Measurements from ENCODE around the gene ZNF644.

ZNF644 gene

GRCh38 chr1:91036894-91037829 lies 15.3 kb upstream of the ZNF644 start:
- Mint-ChIP-seq H3K9me3 (peaks cover 5% of the 10 kb centered on the region), H3K4me1 (no peaks in the 10 kb centered on the region), H3K27me3 (peaks cover 6% of the 10 kb centered on the region), H3K36me3 (peaks cover 1% of the 10 kb centered on the region), H3K4me3 (no peak overlapping the region), H3K27ac (no peak overlapping the region)

GRCh38 chr1:91032349-91032748 lies 10.5 kb upstream of the ZNF644 start:
- Mint-ChIP-seq H3K36me3 (no peaks in the 10 kb centered on the region), H3K9me3 (no peaks in the 10 kb centered on the region), H3K27me3 (peaks cover 6% of the 10 kb centered on the region), H3K27ac (no peak overlapping the region), H3K4me1 (no peaks in the 10 kb centered on the region), H3K4me3 (no peak overlapping the region)

- no peaks in the 10 kb centered on the region for H3K4me1 Mint-ChIP-seq
- H3K27ac Mint-ChIP-seq = no peak overlapping the region
- no peaks in the 10 kb centered on the region for H3K9me3 Mint-ChIP-seq
- peaks cover 6% of the 10 kb centered on the region for H3K27me3 Mint-ChIP-seq
- H3K36me3 Mint-ChIP-seq = no peaks in the 10 kb centered on the region
- H3K4me3 Mint-ChIP-seq = no peak overlapping the region
Measured at GRCh38 chr1:91031081-91031480, 9.2 kb upstream of the ZNF644 start.

GRCh38 chr1:91026777-91027176 lies 4.9 kb upstream of the ZNF644 start:
- Mint-ChIP-seq H3K27me3 (peaks cover 3% of the 10 kb centered on the region), H3K4me1 (peaks cover 28% of the 10 kb centered on the region), H3K9me3 (no peaks in the 10 kb centered on the region), H3K4me3 (no peak overlapping the region), H3K27ac (no peak overlapping the region), H3K36me3 (no peaks in the 10 kb centered on the region)

- Mint-ChIP-seq H3K27me3 (peaks cover under 1% of the 10 kb centered on the region), H3K27ac (no peak overlapping the region), H3K4me3 (no peak overlapping the region), H3K36me3 (no peaks in the 10 kb centered on the region), H3K9me3 (no peaks in the 10 kb centered on the region), H3K4me1 (peaks cover 28% of the 10 kb centered on the region)
Measured at GRCh38 chr1:91026320-91026719, 4.5 kb upstream of the ZNF644 start.

GRCh38 chr1:91024481-91025119 lies 2.8 kb upstream of the ZNF644 start:
- Mint-ChIP-seq H3K4me3 (no peak overlapping the region), H3K27me3 (no peaks in the 10 kb centered on the region), H3K36me3 (no peaks in the 10 kb centered on the region), H3K9me3 (no peaks in the 10 kb centered on the region), H3K27ac (no peak overlapping the region), H3K4me1 (peaks cover 38% of the 10 kb centered on the region)

GRCh38 chr1:91022518-91022929 lies 689 bp upstream of the ZNF644 start:
- no peaks in the 10 kb centered on the region for H3K9me3 Mint-ChIP-seq
- H3K4me1 Mint-ChIP-seq = peaks cover 59% of the 10 kb centered on the region
- H3K4me3 Mint-ChIP-seq = peak overlapping the region; percentile 96
- H3K27ac Mint-ChIP-seq = peak overlapping the region; percentile 100
- no peaks in the 10 kb centered on the region for H3K27me3 Mint-ChIP-seq
- H3K36me3 Mint-ChIP-seq = peaks cover 4% of the 10 kb centered on the region

GRCh38 chr1:91020967-91021685 lies 709 bp downstream of the ZNF644 start:
- Mint-ChIP-seq H3K4me1 (peaks cover 69% of the 10 kb centered on the region), H3K27ac (peak overlapping the region; percentile 91), H3K9me3 (no peaks in the 10 kb centered on the region), H3K4me3 (peak overlapping the region; percentile 96), H3K36me3 (peaks cover 4% of the 10 kb centered on the region), H3K27me3 (no peaks in the 10 kb centered on the region)

- Mint-ChIP-seq H3K4me1 (peaks cover 75% of the 10 kb centered on the region), H3K27me3 (no peaks in the 10 kb centered on the region), H3K4me3 (peak overlapping the region; percentile 96), H3K9me3 (no peaks in the 10 kb centered on the region), H3K27ac (peak overlapping the region; percentile 92), H3K36me3 (peaks cover 4% of the 10 kb centered on the region)
Measured at GRCh38 chr1:91020486-91020885, 1.3 kb downstream of the ZNF644 start.

GRCh38 chr1:91018006-91018405 lies 3.8 kb downstream of the ZNF644 start:
- Mint-ChIP-seq H3K27me3 (no peaks in the 10 kb centered on the region), H3K4me1 (peaks cover 76% of the 10 kb centered on the region), H3K27ac (peak overlapping the region; percentile 31), H3K4me3 (peak overlapping the region; percentile 78), H3K9me3 (no peaks in the 10 kb centered on the region), H3K36me3 (peaks cover 4% of the 10 kb centered on the region)

- peaks cover 87% of the 10 kb centered on the region for H3K4me1 Mint-ChIP-seq
- no peaks in the 10 kb centered on the region for H3K9me3 Mint-ChIP-seq
- H3K27ac Mint-ChIP-seq = peak overlapping the region; percentile 56
- peak overlapping the region; percentile 27 for H3K4me3 Mint-ChIP-seq
- H3K27me3 Mint-ChIP-seq = no peaks in the 10 kb centered on the region
- peaks cover 4% of the 10 kb centered on the region for H3K36me3 Mint-ChIP-seq
Measured at GRCh38 chr1:91015794-91016550, 5.9 kb downstream of the ZNF644 start.

GRCh38 chr1:91015358-91015780 lies 6.5 kb downstream of the ZNF644 start:
- Mint-ChIP-seq H3K27ac (no peak overlapping the region), H3K36me3 (peaks cover 5% of the 10 kb centered on the region)

GRCh38 chr1:91014475-91014874 lies 7.4 kb downstream of the ZNF644 start:
- Mint-ChIP-seq H3K27me3 (no peaks in the 10 kb centered on the region), H3K27ac (no peak overlapping the region), H3K4me1 (peaks cover 89% of the 10 kb centered on the region), H3K4me3 (no peak overlapping the region), H3K9me3 (no peaks in the 10 kb centered on the region), H3K36me3 (peaks cover 5% of the 10 kb centered on the region)

More at GRCh38 chr1:91015358-91015780, 6.5 kb downstream of the ZNF644 start:
- Mint-ChIP-seq H3K4me1 (peaks cover 88% of the 10 kb centered on the region), H3K9me3 (no peaks in the 10 kb centered on the region), H3K27me3 (no peaks in the 10 kb centered on the region), H3K4me3 (peak overlapping the region; percentile 24)

- H3K27me3 Mint-ChIP-seq = no peaks in the 10 kb centered on the region
- peaks cover 4% of the 10 kb centered on the region for H3K36me3 Mint-ChIP-seq
- no peak overlapping the region for H3K27ac Mint-ChIP-seq
- peaks cover 85% of the 10 kb centered on the region for H3K4me1 Mint-ChIP-seq
- no peaks in the 10 kb centered on the region for H3K9me3 Mint-ChIP-seq
- no peak overlapping the region for H3K4me3 Mint-ChIP-seq
Measured at GRCh38 chr1:91013302-91013701, 8.5 kb downstream of the ZNF644 start.

- no peaks in the 10 kb centered on the region for H3K27me3 Mint-ChIP-seq
- H3K36me3 Mint-ChIP-seq = peaks cover 6% of the 10 kb centered on the region
- H3K4me1 Mint-ChIP-seq = peaks cover 85% of the 10 kb centered on the region
- no peaks in the 10 kb centered on the region for H3K9me3 Mint-ChIP-seq
- peak overlapping the region; percentile 41 for H3K4me3 Mint-ChIP-seq
- H3K27ac Mint-ChIP-seq = peak overlapping the region; percentile 21
Measured at GRCh38 chr1:91012196-91012595, 9.6 kb downstream of the ZNF644 start.

All from activated naive CD4-positive, alpha-beta T cell treated with anti-CD3 and anti-CD28 coated beads, Interleukin-2, amount 50 U/mL, for 24 hours (primary cell).